Measurements from ENCODE around the gene SLC16A2.
A peak's percentile ranks its signal among the peaks of the same experiment; 100 is the strongest.
"Not testable (repeated sequence)": the region's sequence is repeated elsewhere in the genome, so short reads cannot be mapped to it uniquely, and the experiment has no call there.

Gene SLC16A2

DNA sequence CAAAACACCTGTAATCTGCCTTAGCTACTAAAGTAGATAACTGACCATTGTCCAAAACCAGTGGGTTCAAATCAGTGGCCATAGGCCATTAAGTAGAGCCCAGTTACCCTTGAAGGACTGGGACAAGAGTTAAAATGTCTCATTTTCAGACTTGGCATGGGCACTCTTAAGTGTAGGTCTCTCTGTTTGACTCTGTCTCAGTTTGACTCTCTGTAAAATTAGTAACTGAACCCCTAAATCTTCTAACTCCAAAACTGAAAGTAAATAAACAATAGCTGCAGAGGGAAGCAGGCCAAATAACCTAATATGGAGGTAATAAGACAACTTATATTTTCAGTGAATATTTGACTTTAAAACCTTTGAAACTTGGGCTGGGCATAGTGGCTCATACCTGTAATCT is 89.1 kb downstream of the SLC16A2 start:
- DNase-seq: no peak

DNA sequence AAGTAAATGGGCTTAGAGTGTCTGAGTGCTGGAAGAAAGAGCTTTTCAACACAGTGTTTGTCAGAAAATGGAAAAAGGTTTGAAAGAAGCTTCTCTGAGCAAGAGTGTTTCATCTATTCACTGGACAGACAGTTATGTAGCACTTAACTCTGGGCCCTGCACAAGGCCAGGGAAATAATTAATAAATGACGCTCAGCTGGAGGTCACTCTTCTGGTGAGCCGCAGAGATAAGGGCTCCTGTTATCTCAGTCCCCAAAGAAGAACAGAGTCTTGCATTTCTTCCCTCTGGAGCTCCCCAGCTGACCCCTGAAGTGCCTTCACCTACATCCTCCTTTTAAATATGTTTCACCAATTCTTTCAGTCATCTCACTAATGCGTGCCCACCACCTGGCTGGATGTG is 90.4 kb downstream of the SLC16A2 start:
- no peak for DNase-seq

DNA sequence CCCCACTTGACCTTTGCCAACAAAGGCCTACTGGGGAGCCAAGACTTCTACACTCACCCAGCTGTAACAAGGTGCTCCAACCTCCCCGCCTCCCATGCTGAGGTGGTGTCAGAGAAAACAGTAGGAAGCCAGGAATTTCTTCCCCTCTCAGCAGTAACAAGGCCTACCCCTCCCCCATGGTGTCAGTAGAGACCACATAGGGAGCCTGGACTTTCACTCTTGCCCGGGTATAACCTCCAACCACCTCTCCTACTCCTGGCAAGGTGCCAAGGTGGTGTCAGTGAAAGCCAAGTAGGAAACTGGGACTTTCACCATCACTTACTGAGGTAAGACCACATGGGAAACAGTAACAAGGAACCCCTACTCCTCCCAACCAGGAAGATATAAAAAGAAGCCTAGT is 93.1 kb downstream of the SLC16A2 start:
- no peak for DNase-seq

DNA sequence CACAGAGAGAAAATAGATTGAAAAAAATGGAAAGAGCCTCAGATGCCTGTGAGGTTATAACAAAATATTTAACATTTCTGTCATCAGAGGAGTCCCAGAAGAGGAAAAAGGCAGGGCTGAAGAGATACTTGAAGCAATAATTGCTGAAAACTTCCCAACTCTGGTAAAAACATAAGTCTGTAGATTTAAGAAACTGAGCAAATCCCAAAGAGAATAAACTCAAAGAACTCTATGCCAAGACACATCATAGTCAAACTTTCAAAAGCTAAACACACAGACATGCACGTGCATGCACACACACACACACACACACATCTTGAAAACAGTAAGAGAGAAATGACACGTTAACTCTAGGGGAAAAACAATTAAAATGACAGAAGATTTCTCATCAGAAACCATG is 94.1 kb downstream of the SLC16A2 start:
- no peak for DNase-seq

DNA sequence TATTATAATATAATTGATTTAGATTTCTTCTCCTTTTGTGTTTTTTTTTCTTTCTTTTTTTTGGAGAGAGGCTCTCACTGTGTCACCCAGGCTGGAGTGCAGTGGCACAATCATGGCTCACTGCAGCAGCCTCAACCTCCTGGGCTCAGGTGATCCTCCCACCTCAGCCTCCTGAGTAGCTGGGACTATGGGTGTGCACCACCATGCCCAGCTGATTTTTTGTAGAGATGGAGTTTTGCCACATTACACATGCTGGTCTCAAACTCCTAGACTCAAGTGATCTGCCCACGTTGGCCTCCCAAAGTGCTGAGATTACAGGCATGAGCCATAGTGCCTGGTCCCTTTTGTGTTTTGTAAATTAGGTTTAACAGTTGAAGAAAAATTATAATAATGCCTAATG is 94.7 kb downstream of the SLC16A2 start:
- not testable (repeated sequence) for DNase-seq

GRCh38 chrX:74519870-74520269 is 98.6 kb downstream of the SLC16A2 start:
- DNase-seq: no peak

- no peak for DNase-seq
Measured at GRCh38 chrX:74520291-74520690, 99.0 kb downstream of the SLC16A2 start.

GRCh38 chrX:74520896-74521295 is 99.6 kb downstream of the SLC16A2 start:
- no peak for DNase-seq

DNA sequence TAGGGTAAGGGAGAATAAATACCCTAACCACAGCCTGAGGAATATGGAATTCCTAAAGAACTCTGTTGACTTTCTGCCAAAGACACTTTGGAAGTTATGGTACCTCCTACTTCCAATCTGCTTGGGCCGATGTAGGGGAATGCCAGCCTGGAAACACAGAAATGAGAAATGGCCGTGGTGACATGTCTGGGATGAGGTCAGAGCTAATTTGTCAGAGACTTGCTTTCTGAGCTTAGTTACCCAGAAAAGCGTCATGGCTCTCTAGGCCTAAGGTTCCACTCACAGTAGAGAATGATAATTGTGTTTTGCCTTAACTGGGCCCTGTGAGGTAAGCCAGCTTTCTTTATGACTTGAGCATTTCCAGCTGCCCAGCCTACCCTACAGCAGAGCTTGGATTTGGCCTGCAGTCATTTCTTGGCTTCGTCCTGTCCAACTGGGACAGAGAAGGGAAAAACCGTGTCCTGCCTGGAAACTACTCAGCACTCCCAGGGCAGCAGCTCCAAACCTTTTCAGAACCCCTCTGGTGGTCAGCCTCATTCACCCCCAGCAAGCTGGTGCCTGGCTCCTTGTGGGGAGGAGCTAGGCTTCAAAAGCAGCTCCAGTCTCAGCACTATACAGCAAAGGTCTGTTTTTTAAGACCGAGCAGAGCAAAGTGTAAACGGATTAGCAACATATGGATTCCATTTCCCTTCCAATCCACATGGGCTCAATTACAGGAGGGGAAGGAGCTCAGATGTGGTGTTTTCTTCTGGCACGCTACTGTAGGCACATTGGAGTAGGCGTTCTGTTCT is 100.9 kb downstream of the SLC16A2 start:
- DNase-seq: no peak

- no peak for DNase-seq
Measured at GRCh38 chrX:74523224-74523623, 101.9 kb downstream of the SLC16A2 start.

- DNase-seq: no peak
Measured at GRCh38 chrX:74523870-74524735, 102.8 kb downstream of the SLC16A2 start.

DNA sequence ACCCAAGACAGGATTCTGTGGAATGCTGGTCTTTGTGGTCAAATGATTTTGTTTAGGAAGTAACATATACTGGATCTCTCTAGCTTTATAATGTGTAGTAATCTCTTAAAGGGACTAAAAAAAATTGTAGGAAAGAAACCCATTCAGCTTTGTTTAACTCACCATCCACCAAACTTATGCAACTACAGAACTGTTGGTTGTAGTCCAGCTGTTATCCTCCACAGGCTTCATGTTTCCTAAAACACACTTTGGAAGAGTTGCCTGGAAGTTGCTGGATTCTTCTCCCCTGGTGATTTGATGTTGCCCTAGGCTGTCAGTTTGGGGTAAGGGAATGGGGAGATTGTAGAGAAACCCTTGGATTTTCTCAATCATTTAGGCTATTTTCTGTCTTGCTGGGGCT is 103.8 kb downstream of the SLC16A2 start:
- DNase-seq: no peak

GRCh38 chrX:74526764-74527163 is 105.5 kb downstream of the SLC16A2 start:
- DNase-seq: no peak

DNA sequence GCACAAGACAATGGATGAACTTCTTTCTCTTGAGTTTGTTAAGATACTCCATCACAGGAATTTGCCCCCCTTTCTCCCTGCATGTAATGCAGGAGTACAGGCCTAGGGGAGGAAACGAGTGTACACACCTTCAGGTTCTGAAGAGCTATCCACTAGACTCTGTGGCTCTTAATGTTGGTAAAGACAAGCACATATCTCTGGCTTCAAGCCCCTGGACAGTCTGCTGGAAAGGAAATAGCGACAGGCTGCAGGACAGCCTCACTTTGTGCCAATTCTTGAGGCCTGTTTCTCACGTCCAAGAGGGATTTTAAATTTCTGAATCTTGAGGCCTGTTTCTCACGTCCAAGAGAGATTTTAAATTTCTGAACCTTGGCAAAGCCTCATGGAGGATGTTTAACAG is 106.1 kb downstream of the SLC16A2 start:
- no peak for DNase-seq

DNA sequence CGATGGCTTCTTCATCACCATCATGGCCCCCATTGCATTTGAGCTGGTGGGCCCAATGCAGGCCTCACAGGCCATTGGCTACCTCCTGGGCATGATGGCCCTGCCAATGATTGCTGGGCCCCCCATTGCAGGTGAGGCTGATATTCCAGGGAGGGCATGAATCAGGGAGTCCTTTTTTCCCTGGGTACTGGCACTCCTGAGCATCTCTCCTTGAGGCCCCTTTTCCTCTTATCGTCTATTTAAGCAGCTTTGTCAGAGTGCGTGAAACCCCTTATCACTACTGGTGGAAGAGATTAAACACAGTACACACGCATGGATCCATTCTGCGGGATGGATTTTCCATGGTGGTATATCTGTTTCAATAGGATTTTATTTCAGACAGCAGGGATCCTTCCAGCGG is 108.0 kb downstream of the SLC16A2 start:
- DNase-seq: no peak

- DNase-seq: no peak
Measured at GRCh38 chrX:74531081-74531480, 109.8 kb downstream of the SLC16A2 start.

DNA sequence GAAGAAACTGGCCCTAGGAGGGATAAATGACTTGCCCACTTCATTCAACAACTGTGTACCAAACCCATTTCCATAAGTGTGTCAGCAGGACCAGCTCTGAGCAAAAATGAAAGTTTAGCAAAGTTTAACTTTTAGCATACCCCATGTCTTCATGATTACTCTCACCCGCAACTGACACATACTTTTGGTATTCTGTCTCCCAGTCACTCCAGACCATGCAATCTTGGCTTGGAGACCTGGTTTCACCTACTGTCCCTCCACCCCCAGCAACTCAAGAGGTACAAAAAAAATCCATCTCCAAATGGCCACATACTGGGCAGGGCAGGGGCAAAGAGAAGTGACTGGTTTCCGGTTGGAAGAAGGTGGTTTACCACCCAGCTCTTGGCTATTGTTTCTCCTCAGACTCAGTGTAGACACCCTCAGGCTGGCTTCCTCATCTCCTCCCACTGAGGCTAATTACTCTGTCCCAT is 113.3 kb downstream of the SLC16A2 start:
- no peak for DNase-seq

DNA sequence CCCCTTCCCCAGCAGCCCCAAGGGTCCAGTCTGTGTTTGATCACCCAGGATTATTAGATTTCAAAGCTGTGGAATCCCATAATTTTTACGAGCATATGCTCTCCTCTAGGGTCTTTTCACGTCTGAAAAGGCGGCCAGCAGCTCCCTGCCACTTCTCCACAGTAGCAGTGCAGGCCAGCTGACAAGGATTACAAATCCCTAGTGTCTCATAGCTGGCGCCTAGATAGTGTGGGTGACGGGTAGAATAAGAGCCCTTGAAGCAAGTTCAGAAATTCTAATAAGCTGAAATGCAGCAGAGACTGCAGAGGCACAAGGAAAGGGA is 113.8 kb downstream of the SLC16A2 start:
- DNase-seq: no peak

GRCh38 chrX:74535408-74536151 is 114.3 kb downstream of the SLC16A2 start:
- peak in 1 of 2 experiments; percentile 57 for DNase-seq

DNA sequence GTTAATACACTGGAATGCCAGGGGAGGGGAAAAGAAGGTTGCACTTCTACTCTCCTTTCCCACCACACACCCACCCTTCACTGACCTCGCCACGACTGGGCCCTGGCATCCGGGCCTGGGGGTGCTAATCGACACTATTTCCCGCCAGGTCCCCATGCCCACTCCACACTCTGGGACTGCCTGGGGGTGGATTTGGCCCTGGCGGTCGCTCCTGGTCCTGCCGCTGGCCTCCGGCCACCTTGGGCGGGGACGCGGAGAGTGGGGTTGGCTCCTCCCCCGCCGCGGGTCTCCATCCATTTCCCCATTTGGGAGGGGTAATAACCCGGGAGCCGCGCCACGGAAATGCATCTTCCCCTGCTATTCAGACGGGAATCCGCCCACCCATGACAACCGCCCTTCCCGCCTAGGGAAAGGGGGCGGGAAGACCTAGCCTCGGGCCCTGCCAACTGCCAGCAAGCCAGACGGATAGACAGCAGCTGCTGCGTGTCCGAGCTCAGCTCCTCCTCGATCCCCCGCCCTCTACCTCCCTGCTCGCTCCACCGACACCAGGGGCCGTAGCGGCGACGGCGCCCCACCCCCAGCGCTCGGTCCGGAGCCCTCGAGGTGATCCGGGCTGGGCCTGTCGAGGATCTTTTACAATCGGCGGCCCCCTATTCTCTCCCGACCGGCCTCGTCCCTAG is 115.0 kb downstream of the SLC16A2 start:
- DNase-seq: peak; percentile 67 to 93

GRCh38 chrX:74536832-74537371 is 115.6 kb downstream of the SLC16A2 start:
- DNase-seq: peak; percentile 42 to 51

DNA sequence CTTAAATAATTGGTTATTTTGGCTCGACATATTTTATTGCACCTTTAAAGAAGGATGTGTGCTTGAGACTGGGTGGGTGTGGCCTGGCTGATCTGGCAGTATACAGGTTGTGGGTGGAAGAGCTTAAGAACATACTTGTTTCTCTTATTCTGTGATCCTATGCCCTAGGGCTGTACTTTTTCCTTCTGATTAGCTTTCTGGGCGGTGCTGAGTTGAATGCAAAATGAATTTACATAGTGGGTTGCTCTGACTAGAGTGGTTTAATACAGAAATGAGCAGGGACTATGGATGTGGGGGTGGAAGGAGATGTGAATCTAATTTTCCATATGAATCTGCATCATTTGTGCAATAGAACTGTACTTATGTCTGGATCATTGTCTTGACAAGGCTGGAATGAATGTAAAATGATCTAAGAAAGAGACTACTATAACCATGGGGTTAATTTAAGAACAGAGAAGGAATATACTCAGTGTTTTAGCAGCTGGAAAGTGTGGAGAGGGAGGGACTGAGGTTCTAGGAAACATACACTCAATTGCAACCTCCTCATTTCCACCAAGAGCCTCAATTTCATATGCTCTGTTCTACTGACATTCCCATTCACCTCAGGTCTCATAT is 119.4 kb downstream of the SLC16A2 start:
- DNase-seq: no peak
